Measurements from ENCODE around the gene CENPN.

CENPN gene, protein sequence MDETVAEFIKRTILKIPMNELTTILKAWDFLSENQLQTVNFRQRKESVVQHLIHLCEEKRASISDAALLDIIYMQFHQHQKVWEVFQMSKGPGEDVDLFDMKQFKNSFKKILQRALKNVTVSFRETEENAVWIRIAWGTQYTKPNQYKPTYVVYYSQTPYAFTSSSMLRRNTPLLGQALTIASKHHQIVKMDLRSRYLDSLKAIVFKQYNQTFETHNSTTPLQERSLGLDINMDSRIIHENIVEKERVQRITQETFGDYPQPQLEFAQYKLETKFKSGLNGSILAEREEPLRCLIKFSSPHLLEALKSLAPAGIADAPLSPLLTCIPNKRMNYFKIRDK

DNA sequence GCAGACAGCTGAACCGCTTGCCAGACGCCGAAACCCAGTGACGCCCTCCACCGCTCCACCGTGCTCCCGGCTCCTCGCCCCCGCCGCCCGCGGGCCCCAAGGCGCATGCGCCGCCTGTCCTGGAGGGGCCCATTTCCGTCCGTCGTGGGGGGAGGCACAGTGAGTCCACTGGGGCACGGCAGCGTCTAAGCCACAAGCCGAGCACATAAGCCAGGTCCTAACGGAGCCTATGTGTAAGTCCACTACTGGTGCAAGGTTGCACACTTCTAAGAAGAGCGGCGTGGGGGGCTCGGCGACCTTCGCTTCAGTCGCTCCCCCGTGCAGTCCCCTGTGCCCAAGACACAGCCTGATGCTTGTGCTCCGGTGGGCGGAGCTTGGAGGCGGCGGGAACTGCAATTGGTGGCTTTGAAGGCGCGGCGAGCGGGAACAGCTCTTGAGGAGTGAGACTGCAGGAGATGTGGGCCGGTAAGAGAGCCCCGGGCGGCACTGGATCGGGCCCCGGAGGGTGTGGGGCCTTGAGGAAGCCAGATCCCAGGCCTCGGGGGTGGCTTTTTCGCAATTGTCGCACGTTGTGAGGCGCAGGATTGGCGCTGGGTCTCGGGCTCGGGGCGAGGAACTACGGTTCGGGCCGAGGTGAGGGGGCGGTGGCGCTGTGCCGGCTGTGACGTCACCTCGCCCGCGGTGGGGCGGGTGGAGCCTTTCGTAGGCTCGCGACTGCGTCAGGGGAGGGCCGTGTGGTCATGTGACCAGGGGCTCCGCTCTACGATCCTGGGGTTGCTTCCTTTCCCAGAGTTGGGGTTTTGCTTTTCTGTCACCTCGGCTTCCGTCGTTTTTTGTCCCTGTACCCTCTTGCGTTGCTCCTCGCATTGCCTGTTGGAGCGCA lies at the start of gene CENPN, which contains the start of gene CMC2:
Gene CENPN, plus strand, starts transcription at position 402 of the 883 bp plus-strand sequence. CDS start 4,726 bp downstream, outside the sequence.
Gene CMC2, minus strand, starts transcription at position 73 of the 883 bp plus-strand sequence. CDS start 9,491 bp downstream, outside the sequence.
- DNase-seq, result peak; percentile 98

- DNase-seq, result no peak
Measured at GRCh38 chr16:80958284-80958683, 48.7 kb upstream of the CENPN start.

DNA sequence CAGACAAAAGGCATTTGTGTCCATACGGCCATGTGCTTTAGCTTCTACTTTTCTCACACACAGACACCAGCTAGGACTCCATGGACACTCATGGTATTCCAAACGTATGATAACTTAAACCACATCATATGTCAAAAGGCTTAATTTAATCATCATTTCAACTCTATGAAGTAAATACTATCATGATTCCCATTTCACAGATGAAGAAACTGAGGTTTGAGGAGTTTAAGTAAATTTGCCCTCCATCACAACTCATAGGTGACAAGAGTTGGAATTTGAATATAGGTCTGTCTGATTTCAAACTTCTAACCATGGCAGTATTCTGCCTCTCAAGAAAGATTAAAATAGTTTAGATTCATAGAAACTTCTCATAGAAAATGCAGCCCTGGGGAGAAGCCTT lies 44.1 kb upstream of the CENPN start:
- no peak for DNase-seq

DNA sequence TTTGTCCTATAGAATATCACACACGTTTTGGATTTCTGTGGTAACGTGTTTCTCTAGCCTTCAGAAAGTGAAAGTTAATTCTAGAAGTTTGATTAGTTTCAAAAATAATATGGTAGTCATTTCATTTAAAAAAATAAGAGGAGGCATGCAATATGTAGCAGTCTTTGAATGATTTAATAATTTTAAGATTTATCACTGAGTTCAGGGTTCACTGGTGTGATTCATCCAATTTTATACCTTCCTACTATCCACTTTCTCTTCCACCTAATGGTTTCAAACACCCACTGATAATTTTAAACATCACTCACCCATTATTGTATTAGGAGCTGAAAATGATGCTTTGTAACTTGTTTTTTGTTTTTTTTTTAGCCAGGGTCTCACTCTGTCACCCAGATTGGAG lies 42.7 kb upstream of the CENPN start:
- no peak for DNase-seq

DNA sequence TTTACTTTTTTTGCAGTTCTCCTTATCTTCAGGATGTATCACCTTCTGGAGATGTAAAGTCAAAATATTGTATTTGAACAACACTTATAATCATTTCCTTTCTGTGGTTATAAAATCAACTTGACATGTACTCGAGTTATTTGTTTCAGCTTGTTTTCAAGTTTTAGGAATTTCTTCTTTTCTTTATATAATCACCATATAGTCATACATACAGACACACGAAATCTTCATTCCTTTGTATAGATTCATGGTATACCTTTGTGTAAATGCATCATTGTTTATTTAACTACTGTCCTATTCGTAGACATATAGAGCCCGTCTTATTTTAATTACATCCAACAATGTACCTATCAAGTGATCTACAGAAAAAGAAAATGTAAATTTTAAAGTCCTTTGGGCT lies 40.4 kb upstream of the CENPN start:
- DNase-seq, result no peak

DNA sequence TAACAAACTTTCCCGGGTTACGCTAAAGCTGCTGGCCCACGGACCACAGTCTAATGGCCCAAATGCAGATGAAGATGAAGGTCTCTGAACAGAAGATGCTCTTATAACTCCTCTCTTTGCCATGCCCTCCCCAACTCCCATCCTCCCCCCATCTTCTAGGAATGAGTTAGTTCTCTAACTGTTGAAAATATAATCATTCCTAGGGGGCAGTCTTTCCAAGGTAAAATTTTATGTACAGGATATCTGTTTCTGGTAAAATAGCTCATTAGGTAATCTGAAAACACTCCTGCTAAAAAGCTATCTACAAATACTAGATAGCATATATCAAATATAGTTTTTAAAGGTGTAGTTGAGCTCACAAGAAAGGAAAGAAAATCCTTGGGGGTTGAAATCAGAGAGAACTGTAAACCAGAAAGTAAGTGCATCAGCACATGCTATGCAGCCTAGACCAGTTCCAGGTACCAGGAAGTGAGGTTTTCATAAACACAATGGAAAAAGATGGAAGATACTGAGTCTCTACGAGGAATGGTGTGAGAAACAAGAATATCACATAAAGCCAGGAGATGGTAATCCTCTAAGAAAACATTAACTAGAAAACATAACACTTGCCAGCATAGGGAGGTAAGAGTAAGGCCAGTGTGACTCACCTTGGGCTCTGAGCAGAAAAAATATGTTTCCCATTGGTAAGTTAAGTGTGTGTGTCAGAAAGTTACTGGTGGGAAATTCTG lies 38.5 kb upstream of the CENPN start:
- no peak for DNase-seq

- DNase-seq, result no peak
Measured at GRCh38 chr16:80969114-80969484, 37.9 kb upstream of the CENPN start.

DNA sequence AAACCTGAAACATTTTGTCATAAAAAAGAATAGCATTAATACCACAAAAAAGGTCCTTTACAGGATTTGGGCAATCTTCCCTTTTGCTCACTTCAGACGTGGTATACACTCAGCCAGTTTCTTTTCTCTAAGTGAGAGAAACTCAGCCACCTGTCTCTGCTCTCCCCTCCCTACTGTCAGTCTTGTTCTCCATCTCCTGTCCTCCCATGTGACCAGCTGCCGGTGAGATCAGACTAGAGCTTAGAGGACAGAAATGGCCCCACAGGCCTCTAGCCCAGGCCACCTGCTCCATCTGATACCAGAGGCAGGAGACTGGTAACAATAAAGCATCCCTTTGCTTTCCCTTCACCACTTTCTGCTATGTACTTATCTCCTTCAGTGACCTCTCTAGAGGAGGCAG lies 35.2 kb upstream of the CENPN start:
- no peak for DNase-seq

GRCh38 chr16:80972611-80973010 lies 34.4 kb upstream of the CENPN start:
- no peak for DNase-seq

GRCh38 chr16:80973991-80974390 lies 33.0 kb upstream of the CENPN start:
- no peak for DNase-seq

DNA sequence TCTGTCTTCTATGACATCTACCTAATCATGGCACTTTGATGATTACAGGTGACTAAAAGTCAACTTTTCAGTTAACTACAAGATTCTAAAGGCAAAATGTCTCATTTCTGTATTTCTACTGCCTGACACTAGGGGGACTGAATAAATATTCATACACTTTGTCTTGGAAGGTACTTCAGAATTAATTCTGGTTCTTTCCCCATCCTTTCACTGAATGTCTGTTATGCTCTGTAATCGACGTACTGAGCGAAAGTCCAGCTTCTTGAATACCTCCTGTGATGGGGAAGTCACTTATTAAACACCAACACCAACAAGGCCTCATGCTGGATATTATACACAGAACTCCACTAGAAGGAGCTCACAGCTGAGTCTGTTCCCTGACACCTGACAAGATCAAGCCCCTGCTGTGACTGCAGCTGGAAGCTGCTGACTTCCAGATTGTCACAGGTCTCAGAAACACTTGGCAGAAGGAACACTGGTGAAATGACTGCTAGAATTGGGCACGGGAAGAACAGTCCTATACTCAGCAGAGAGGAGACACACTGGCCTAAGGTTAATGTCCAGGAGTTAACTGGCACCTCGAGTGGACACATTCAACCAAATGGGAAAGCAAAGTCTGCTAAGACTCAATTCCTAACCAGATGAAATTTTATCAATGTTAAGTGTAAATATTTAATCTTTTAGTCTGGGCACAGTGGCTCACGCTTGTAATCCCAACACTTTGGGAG lies 32.2 kb upstream of the CENPN start:
- DNase-seq, result no peak

- DNase-seq, result no peak
Measured at GRCh38 chr16:80976946-80977345, 30.1 kb upstream of the CENPN start.

DNA sequence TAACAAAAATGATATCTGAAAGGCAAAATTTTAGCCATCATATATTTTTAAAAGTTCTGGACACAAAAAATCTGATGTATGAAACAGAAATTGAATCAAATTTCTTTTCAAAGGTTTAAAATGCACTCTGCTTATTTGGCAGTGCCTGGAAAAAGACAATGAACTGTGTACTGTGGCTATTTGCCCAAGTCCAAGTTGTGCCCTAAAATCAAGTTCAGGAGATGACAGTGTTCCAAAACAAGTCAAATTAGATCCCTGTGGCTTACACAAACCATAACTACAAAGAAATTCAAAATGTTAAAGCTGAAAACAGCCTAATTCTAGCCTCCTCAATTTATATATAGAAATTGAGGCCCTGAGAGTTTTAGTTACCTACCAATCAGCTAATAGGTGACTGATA lies 25.9 kb upstream of the CENPN start:
- DNase-seq, result no peak

GRCh38 chr16:80982646-80983045 lies 24.4 kb upstream of the CENPN start:
- DNase-seq, result no peak

- DNase-seq, result no peak
Measured at GRCh38 chr16:80984124-80984892, 22.7 kb upstream of the CENPN start.

DNA sequence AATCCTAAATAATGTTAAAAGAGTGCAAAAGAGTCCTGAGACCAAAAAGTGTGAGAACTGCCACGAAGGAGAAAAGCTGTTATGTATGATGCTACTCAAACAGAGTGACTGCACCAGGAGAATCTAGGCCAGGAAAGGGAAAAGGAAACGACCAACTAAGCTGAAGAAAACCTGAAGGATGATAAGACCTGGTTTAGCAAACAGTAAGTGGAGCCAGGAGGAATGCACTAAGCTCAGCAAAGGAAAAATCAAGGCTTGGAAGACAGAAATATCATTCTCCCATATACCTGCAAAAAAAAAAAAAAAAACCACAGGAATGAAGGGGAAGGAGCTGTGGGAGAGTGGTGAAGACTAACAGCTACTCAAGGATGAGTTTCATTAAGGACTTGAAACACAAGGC lies 21.4 kb upstream of the CENPN start:
- no peak for DNase-seq

GRCh38 chr16:80986557-80986956 lies 20.5 kb upstream of the CENPN start:
- no peak for DNase-seq

- DNase-seq, result no peak
Measured at GRCh38 chr16:80988756-80989155, 18.3 kb upstream of the CENPN start.

GRCh38 chr16:80989801-80990200 lies 17.2 kb upstream of the CENPN start:
- DNase-seq, result no peak

DNA sequence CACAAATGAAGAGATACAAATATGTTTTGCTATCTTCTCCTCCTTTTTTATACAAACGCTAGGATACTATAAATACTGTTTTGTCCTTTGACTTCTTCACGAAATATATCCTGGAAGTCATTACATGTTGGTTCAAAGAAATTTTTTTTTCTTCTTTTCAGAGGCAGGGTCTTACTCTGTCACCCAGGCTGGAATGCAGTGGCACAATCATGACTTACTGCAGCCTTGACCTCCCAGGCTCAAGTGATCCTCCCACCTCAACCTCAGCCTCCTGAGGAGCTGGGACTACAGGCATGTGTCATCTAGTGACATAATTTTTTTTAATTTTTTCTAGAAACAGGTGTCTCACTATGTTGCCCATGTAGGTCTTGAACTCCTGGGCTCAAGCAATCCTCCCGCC lies 16.4 kb upstream of the CENPN start:
- DNase-seq, result no peak

DNA sequence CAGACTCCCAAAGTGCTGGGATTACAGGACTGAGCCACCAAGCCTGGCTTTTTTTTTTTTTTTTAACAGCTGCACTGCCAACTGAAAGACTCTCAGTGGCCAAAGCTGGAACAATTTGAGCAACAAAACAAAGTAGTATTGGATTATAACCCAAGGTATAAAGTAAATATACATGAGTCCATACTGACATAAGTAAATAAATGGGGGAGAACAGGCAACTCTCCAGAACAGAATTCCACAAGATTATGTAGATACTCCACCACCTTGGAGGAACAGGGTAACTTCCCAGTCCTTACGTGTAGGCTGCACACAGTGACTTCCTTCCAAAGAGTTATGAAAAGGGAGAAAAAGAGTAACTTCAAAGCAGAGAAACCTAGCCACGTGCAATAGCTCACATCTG lies 16.0 kb upstream of the CENPN start:
- DNase-seq, result no peak

Data from activated effector memory CD4-positive, alpha-beta T cell treated with Interleukin-2 at 50 U/mL for 16 hours (primary cell).